ENCODE results near the gene FANCE. TPM values are rescaled to one million over a fixed set of nuclear protein-coding genes. Genes with fewer than 3 reads are reported as not detected.
A peak's percentile ranks its signal among the peaks of the same experiment; 100 is the strongest.

Gene FANCE
- total RNA-seq, 1 donor from 2014 or later = 11.6 TPM

GRCh38 chr6:35409245-35409644 is 42.9 kb upstream of the FANCE start:
- Mint-ChIP-seq H3K4me3 (no peak overlapping the region), H3K27ac (peak overlapping the region; percentile 23), H3K27me3 (no peaks in the 10 kb centered on the region), H3K36me3 (peaks cover 8% of the 10 kb centered on the region), H3K9me3 (no peaks in the 10 kb centered on the region), H3K4me1 (ENCODE audit: unreplicated experiment) (peaks cover 5% of the 10 kb centered on the region)
- TF ChIP-seq, protein P1, sequence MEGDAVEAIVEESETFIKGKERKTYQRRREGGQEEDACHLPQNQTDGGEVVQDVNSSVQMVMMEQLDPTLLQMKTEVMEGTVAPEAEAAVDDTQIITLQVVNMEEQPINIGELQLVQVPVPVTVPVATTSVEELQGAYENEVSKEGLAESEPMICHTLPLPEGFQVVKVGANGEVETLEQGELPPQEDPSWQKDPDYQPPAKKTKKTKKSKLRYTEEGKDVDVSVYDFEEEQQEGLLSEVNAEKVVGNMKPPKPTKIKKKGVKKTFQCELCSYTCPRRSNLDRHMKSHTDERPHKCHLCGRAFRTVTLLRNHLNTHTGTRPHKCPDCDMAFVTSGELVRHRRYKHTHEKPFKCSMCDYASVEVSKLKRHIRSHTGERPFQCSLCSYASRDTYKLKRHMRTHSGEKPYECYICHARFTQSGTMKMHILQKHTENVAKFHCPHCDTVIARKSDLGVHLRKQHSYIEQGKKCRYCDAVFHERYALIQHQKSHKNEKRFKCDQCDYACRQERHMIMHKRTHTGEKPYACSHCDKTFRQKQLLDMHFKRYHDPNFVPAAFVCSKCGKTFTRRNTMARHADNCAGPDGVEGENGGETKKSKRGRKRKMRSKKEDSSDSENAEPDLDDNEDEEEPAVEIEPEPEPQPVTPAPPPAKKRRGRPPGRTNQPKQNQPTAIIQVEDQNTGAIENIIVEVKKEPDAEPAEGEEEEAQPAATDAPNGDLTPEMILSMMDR (conservative IDR thresholded peaks at IDR 0.05) = no peak
- no peak for DNase-seq (ENCODE audit: extremely low spot score, unreplicated experiment)

- no peaks in the 10 kb centered on the region for H3K9me3 Mint-ChIP-seq
- no peaks in the 10 kb centered on the region for H3K27me3 Mint-ChIP-seq
- DNase-seq (ENCODE audit: extremely low spot score, unreplicated experiment) = no peak
- H3K27ac Mint-ChIP-seq = peak overlapping the region; percentile 23
- H3K36me3 Mint-ChIP-seq = peaks cover 8% of the 10 kb centered on the region
- TF ChIP-seq, protein P1 (conservative IDR thresholded peaks at IDR 0.05) = no peak
- peaks cover 9% of the 10 kb centered on the region for H3K4me1 Mint-ChIP-seq (ENCODE audit: unreplicated experiment)
- H3K4me3 Mint-ChIP-seq = no peak overlapping the region
Measured at GRCh38 chr6:35410131-35410530, 42.0 kb upstream of the FANCE start.

DNA sequence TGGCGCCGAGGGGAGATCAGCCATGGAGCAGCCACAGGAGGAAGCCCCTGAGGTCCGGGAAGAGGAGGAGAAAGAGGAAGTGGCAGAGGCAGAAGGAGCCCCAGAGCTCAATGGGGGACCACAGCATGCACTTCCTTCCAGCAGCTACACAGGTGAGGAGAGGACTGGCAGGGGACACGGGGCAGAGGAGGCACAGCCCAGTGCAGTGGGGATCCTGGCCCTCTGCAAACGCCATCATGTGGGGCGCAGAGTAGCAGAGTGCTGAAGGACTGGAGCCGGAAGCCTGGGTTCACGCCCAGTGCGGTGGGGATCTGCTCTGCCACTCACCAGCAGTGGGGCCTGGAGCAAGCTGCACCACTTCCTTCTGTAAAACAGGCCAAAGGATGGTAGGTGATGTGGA is 41.1 kb upstream of the FANCE start:
- peaks cover 15% of the 10 kb centered on the region for H3K4me1 Mint-ChIP-seq (ENCODE audit: unreplicated experiment)
- H3K9me3 Mint-ChIP-seq = no peaks in the 10 kb centered on the region
- no peak overlapping the region for H3K27ac Mint-ChIP-seq
- TF ChIP-seq, protein P1 (conservative IDR thresholded peaks at IDR 0.05) = no peak
- no peaks in the 10 kb centered on the region for H3K27me3 Mint-ChIP-seq
- no peak overlapping the region for H3K4me3 Mint-ChIP-seq
- peaks cover 13% of the 10 kb centered on the region for H3K36me3 Mint-ChIP-seq
- no peak for DNase-seq (ENCODE audit: extremely low spot score, unreplicated experiment)

DNA sequence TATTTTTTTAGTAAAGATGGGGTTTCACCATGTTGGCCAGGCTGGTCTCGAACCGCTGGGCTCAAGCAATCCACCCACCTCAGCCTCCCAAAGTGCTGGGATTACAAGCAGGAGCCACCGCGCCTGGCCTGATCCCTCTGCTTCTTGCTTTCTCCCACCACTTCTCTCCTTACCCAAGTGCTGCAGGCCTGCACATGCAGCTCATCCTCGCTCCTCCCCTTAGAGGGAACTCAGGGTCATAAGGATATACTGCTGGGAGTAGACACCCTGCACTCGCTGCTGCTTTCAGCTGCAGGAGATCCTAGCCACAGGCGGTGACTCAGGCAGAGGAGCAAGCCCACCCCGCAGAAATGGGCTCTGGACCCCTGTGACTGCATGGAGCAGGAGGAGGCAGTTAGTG is 40.0 kb upstream of the FANCE start:
- H3K27ac Mint-ChIP-seq = no peak overlapping the region
- H3K27me3 Mint-ChIP-seq = no peaks in the 10 kb centered on the region
- H3K9me3 Mint-ChIP-seq = no peaks in the 10 kb centered on the region
- no peak overlapping the region for H3K4me3 Mint-ChIP-seq
- TF ChIP-seq, protein P1 (conservative IDR thresholded peaks at IDR 0.05) = no peak
- peaks cover 13% of the 10 kb centered on the region for H3K36me3 Mint-ChIP-seq
- no peak for DNase-seq (ENCODE audit: extremely low spot score, unreplicated experiment)
- H3K4me1 Mint-ChIP-seq (ENCODE audit: unreplicated experiment) = peaks cover 12% of the 10 kb centered on the region

GRCh38 chr6:35413911-35414310 is 38.2 kb upstream of the FANCE start:
- H3K27me3 Mint-ChIP-seq = no peaks in the 10 kb centered on the region
- H3K27ac Mint-ChIP-seq = no peak overlapping the region
- no peak overlapping the region for H3K4me3 Mint-ChIP-seq
- TF ChIP-seq, protein P1 (conservative IDR thresholded peaks at IDR 0.05) = no peak
- no peak for DNase-seq (ENCODE audit: extremely low spot score, unreplicated experiment)
- no peaks in the 10 kb centered on the region for H3K9me3 Mint-ChIP-seq
- peaks cover 10% of the 10 kb centered on the region for H3K4me1 Mint-ChIP-seq (ENCODE audit: unreplicated experiment)
- peaks cover 16% of the 10 kb centered on the region for H3K36me3 Mint-ChIP-seq
